Dermis lymphatic vessel endothelial cell (primary cell): Measurements from ENCODE around the gene ANKDD1A. TPM values are rescaled to one million over a fixed set of nuclear protein-coding genes. Genes with fewer than 3 reads are reported as not detected.

Experiments
- total RNA-seq: library from RNA; depleted of rRNA; stranded (reverse); fragments of >200 nt; gene quantifications from 2 replicates; pipeline ENCODE4 v1.2.1, GENCODE V29; 2014

The ANKDD1A gene
- 11.9 and 15.3 TPM in 2 replicates for total RNA-seq

DNA sequence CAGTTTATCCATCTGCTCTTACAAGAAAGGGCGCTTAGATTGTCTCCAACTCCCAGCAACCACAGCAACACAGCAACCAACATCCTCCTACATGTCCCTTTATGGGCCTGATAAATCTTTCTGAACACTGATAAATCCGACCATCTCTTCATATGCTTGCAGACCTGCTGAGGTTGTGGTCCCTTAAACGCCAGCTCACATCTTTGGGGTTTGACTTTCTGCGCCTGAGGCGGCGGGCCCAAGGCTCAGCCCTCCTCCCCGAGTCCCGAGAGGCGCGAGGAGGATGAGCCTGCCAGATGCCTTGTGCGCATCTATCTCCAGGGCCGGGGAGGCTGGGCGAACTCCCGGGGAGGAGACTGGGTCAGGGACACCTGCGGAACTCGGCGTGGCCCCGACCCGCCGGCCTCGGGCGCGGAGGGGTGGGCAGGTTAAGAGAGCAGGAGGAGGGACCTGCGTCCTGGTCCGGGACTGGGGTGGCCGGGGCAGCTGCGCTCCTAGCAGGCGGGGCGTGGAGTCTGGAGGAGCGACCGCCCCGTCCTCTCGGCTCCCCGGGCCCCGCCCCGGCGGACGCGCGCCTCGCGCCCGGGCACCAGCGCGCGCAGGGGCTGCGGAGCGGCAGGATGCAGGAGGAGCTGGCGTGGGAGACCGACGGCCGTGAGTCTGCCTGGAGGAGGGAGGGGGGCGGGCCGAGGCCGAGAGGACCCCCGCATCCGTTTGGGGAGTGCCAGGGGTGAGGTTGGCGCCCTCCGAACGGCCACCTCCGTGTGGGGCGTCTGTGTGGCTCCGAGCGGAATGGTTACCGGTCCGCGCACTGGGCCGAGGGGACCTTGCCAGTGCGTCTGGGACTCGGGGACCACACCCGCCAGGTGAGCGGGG, at the start of gene ANKDD1A:
TSS of gene ANKDD1A (plus strand) at position 592 of the 876 bp plus-strand sequence. CDS start at position 621, 29 bp downstream.

DNA sequence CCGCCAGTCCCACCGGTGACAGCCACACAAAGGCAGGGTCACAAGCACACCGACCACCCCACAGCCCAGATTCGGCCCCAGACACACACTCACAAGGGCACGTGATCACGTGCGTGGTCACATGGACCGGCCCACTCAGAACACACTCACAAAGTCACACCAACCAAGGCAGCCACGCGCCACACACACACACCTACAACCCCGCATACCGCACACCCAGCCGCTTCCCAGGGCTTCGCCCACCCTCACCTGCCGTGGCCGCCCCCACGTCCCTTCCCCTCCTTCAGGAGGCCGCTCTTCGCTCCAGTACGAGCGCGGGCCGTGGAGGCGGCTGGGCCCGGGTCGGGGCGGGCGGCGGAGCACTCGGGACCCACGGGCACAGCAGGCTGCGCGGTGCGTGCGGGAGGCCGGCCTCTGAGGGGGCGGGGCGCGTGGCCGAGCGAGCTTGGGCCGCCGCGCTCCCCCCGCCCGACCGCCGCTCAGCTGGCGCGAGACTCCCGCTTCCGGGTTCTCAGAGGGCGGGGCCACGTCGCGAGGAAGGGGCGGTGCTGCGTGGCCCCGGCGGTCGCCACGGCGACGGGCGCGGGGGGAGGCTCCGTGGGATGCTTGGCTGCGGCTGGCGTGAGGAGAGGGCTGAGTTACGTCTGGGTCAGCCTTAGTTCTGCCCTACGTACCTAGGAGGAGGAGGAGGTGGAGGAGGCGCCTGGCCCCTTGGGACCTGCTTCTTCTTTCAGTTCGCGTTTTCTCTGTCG, 77.9 kb downstream of the ANKDD1A start, which contains the start of gene SPG21:
TSS of gene SPG21 (minus strand) at position 499 of the 752 bp plus-strand sequence. CDS start 6,345 bp downstream, outside the sequence.

Other genes with a start within 250 kb of the ANKDD1A start
- 0.09 and 0.11 TPM in 2 replicates for gene RBPMS2, start 136.3 kb upstream of the ANKDD1A start, total RNA-seq
- 4.8 and 5.2 TPM in 2 replicates for gene PIF1, start 86.3 kb upstream of the ANKDD1A start, total RNA-seq
- gene PLEKHO2, start 70.0 kb upstream of the ANKDD1A start, total RNA-seq: 91.9 and 127 TPM in 2 replicates
- 58.7 and 76.7 TPM in 2 replicates for gene SPG21, start 78.0 kb downstream of the ANKDD1A start, total RNA-seq
- 15.3 and 16.5 TPM in 2 replicates for gene MTFMT, start 117.7 kb downstream of the ANKDD1A start, total RNA-seq
- not detected in 2 replicates for gene SLC51B, start 133.5 kb downstream of the ANKDD1A start, total RNA-seq
- gene RASL12, start 156.1 kb downstream of the ANKDD1A start, total RNA-seq: not detected in 2 replicates
- not detected in 2 replicates for gene KBTBD13, start 164.8 kb downstream of the ANKDD1A start, total RNA-seq
- gene UBAP1L, start 203.3 kb downstream of the ANKDD1A start, total RNA-seq: 3.1 and 11.8 TPM in 2 replicates
- gene PDCD7, start 221.9 kb downstream of the ANKDD1A start, total RNA-seq: 10.9 and 14.1 TPM in 2 replicates